Activated gamma-delta T cell treated with anti-CD3 and anti-CD28 coated beads, Interleukin-2, amount 50 U/mL, for 16 hours (primary cell): ENCODE data around the gene MARVELD2.
"Not testable (repeated sequence)": the region's sequence is repeated elsewhere in the genome, so short reads cannot be mapped to it uniquely, and the experiment has no call there.

Source experiments
- DNase-seq: peaks from one replicate; pipeline ENCODE4 v3.0.0-alpha.2; 2020; ENCODE audit warnings: low read depth

Gene MARVELD2

GRCh38 chr5:69450116-69450515 lies 35.2 kb downstream of the MARVELD2 start:
- DNase-seq = no peak

- not testable (repeated sequence) for DNase-seq
These were observed 35.6 kb downstream of the MARVELD2 start for GRCh38 chr5:69450527-69450926.

- no peak for DNase-seq
These were observed 37.2 kb downstream of the MARVELD2 start for GRCh38 chr5:69451941-69452647.

DNA sequence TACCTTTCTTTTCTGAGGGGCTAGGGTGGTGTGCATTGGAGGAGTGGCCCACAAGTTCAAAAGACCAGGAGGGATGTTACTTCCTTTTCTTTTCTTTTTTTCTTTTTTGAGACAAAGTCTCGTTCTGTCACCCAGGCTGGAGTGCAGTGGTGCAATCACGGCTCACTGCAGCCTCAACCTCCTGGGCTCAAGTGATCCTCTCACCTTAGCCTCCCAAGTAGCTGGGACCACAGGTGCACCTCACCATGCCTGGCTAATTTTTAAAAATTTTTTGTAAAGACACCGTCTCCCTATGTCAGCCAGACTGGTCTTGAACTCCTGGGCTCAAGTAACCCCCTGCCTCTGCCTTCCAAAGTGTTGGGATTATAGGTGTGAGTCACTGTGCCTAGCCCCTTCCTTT lies 38.6 kb downstream of the MARVELD2 start:
- DNase-seq = not testable (repeated sequence)

GRCh38 chr5:69454460-69455249 lies 39.7 kb downstream of the MARVELD2 start:
- no peak for DNase-seq

DNA sequence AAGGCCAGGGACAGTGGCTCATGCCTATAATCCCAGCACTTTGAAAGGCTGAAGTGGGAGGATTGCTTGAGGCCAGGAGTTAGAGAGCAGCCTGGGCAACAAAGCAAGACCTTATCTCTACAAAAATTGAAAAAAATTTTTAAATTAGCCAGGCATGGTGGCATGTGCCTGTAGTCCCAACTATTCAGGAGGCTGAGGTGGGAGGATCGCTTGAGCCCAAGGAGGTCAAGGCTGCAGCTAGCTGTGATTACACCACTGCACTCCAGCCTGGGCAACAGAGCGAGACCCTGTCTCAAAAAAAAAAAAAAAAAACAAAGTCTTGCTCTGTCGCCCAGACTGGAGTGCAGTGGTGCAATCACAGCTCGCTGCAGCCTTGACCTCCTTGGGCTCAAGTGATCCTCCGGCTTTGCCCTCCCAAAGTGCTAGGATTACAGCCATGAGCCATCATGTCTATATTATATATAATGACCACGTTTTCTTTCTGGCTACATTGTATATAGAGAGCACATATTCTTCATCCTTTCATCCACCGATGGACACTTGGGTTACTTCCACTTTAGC lies 40.6 kb downstream of the MARVELD2 start:
- DNase-seq = not testable (repeated sequence)

GRCh38 chr5:69462170-69462569 lies 47.3 kb downstream of the MARVELD2 start:
- no peak for DNase-seq

- not testable (repeated sequence) for DNase-seq
These were observed 51.5 kb downstream of the MARVELD2 start for GRCh38 chr5:69466375-69466774.

- DNase-seq = no peak
These were observed 52.7 kb downstream of the MARVELD2 start for GRCh38 chr5:69467442-69468225.

DNA sequence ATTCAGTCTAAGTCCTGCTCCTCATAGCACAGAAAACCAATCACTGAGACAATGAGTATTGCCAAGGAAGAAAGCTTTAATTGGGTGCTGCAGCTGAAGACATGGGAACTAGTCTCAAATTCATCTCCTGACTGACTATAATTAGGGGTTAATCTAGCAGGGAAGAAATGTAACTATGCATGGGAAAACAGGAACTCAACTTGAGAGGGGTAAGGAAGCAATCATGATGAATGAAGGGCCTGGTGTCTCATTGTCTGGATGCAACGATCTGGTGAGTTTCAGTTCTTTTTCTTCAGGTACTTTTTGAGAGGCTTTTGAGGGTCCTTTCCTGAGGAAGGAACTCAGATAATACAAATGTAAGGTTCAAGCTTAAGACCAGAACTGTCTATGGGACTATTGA lies 53.7 kb downstream of the MARVELD2 start:
- no peak for DNase-seq

DNA sequence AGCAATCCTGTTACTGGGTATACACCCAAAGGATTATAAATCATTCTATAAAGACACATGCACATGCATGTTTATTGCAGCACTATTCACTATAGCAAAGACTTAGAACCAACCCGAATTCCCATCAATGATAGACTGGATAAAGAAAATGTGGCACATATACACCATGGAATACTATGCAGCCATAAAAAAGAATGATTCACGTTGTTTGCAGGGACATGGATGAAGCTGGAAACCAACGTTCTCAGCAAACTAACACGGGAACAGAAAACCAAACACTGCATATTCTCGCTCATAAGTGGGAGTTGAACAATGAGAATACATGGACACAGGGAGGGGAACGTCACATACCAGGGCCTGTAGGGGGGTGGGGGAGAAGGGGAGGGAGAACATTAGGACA lies 56.6 kb downstream of the MARVELD2 start:
- DNase-seq = not testable (repeated sequence)

DNA sequence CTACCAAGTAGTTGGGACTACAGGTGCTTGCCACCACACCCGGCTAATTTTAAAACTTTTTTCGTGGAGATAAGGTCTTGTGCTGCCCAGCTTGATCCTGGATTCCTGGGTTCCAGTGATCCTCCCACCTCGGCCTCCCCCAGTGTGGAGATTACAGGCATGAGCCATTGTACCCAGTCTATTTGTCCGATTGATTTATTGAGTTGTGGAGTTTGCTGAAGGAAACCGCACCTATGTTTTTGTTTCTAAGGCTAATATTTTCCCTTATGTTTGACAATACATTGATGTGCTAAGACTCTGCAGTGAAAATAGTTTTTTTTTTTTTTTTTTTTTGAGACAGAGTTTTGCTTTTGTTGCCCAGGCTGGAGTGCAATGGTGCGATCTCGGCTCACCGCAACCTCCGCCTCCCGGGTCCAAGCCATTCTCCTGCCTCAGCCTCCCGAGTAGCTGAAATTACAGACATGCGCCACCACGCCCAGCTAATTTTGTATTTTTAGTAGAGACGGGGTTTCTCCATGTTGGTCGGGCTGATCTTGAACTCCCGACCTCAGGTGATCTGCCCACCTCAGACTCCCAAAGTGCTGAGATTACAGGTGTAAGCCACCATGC lies 57.7 kb downstream of the MARVELD2 start:
- DNase-seq = not testable (repeated sequence)

GRCh38 chr5:69477170-69477569 lies 62.3 kb downstream of the MARVELD2 start:
- DNase-seq = no peak

- not testable (repeated sequence) for DNase-seq
These were observed 63.4 kb downstream of the MARVELD2 start for GRCh38 chr5:69478296-69478695.

DNA sequence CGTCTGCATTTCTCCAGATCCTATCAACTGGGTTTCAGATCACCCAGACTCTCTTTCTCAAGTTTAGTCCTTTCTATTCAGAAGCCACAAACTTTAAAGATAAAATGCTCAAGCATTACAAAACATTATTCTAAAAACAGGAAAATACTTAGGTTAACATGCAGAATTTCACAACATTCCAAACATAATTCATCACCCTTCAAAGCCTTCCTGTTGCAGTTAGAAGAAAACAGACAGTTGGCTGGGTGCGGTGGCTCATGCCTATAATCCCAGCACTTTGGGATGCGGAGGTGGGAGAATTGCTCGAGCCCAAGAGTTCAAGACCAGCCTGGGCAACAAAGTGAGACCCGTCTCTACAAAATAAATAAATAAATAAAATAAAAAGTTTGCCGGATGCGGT lies 70.0 kb downstream of the MARVELD2 start:
- no peak for DNase-seq

GRCh38 chr5:69485471-69485870 lies 70.6 kb downstream of the MARVELD2 start:
- DNase-seq = no peak

DNA sequence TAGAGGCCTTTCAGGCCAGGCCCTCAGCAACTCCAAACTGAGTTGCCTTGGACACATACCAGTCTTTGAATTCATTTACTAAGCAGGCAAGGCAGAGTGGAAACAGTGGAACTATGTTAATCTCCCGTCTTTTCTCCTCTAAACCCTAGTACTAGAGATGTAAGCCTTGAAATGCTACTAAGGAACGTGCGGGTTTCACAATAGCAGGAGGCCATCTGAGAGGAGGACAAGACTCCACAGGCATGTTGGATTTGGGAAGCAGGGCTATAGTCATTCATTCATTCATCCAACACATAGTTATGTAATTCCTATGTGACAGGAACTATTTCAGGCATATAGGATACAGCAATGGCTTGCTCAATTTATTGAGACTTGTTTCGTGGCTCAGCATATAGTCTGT lies 74.3 kb downstream of the MARVELD2 start:
- no peak for DNase-seq

DNA sequence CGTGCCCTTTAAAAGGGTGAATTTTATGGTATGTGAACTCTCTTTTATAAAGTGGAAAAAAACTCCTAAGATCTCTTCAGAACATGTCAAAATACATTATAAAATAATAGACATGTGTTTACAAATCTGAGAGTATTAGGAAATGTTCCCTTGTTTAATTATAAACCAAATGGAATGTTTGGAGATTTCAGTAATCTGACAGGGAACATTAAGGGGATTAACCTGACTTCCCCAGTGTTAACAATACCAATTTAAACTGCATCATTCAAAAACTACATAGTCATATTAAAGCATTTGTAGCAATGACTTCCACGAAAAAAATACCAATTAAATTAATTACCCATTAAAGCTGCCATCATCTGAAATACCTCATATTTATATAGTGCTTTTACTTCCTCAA lies 76.1 kb downstream of the MARVELD2 start:
- DNase-seq = no peak

GRCh38 chr5:69491838-69492390 lies 77.0 kb downstream of the MARVELD2 start:
- DNase-seq = no peak

GRCh38 chr5:69492391-69492922 lies 77.5 kb downstream of the MARVELD2 start, which contains the start of gene OCLN:
Gene OCLN (plus strand): TSS chr5:69492790. CDS start chr5:69504245, 11,455 bp downstream.
- no peak for DNase-seq

DNA sequence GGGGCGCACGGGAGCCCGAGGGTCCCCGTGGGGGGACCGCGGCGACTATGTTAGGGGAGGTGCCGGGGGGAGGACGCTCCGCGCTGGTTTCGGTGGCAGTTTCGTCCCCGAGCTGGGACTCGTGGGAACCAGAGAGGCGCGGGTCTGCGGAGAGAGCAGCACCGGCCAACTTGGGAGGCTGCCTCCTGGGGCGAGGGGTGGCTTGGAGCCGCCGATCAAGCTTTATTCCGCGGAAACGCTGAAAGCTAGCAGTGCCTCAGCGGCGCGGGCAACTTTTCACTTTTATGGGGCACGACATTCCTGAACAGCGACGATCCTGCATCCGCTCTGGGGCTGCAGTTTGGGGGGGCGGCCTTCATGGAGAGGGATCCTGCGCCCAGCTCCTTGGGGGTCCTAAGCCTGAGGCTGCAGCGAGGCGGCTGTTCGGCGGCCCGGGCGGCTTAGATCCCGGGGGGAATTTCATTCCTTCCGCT lies 78.0 kb downstream of the MARVELD2 start:
- DNase-seq = no peak
